ENCODE measurements around the gene CIAO3.

CIAO3 gene

DNA sequence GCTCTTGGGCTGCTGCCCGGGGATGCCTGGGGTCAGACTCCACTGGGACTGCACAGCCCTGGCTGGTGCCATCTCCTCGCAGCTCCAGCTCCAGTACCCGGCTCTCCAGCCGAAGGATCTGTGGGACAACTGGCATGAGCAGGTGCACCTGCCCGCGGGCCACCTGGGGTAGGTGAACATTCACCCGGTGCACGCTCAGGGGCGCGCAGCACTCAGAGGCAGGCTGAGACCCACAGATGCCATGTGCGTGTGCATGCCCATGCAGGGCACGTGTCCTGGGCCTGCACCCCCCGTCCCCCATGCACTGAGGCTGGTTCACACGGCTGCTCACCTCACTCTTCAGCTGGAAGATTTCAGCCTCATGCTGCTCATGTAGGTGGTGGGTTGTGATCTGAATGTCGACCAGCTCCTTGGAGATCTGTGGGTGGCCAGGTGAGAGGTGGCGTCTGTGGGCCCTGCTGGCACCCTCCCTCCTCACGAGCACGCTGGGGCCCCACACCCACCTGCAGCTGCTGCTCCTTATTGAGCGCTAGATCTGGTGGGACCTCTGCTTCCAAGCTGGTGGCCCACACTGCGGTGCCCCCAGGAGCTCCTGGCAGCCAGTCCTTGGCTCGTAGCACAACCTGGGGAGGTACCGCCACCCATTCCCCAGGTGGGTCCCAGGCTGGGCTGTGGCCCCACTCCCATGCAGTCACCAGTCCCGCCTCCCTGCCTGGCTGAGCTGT lies 15.2 kb downstream of the CIAO3 start:
- WGBS, 2 experiments (ENCODE audit: insufficient coverage in 2 of 2) = 91 to 95% methylated on average over 21 of the region's 23 CpGs

GRCh38 chr16:725041-725376 lies 15.8 kb downstream of the CIAO3 start:
- no peaks in the 10 kb centered on the region for H3K9me3 ChIP-seq (ENCODE audit: control insufficient read depth, low read length)
- H3K27ac ChIP-seq (ENCODE audit: low read depth, low read length, severe bottlenecking) = no peak overlapping the region
- peaks cover 3% of the 10 kb centered on the region for H3K36me3 ChIP-seq (ENCODE audit: control insufficient read depth, insufficient read depth, low read length)
- H3K4me1 ChIP-seq (ENCODE audit: control insufficient read depth, insufficient read depth, low read length, poor library complexity, severe bottlenecking) = peaks cover 8% of the 10 kb centered on the region
- no peak overlapping the region for H3K4me3 ChIP-seq (ENCODE audit: extremely low read depth, insufficient read depth, low read length, poor library complexity, severe bottlenecking)
- WGBS, 2 experiments (ENCODE audit: insufficient coverage in 2 of 2) = 92 to 96% methylated on average over 6 to 7 of the region's 7 CpGs

More for the DNA sequence above, 15.2 kb downstream of the CIAO3 start:
- H3K9me3 ChIP-seq (ENCODE audit: control insufficient read depth, low read length) = no peaks in the 10 kb centered on the region
- H3K27ac ChIP-seq (ENCODE audit: low read depth, low read length, severe bottlenecking) = no peak overlapping the region
- no peak overlapping the region for H3K4me3 ChIP-seq (ENCODE audit: extremely low read depth, insufficient read depth, low read length, poor library complexity, severe bottlenecking)
- H3K4me1 ChIP-seq (ENCODE audit: control insufficient read depth, insufficient read depth, low read length, poor library complexity, severe bottlenecking) = peaks cover 4% of the 10 kb centered on the region
- peaks cover 4% of the 10 kb centered on the region for H3K36me3 ChIP-seq (ENCODE audit: control insufficient read depth, insufficient read depth, low read length)

DNA sequence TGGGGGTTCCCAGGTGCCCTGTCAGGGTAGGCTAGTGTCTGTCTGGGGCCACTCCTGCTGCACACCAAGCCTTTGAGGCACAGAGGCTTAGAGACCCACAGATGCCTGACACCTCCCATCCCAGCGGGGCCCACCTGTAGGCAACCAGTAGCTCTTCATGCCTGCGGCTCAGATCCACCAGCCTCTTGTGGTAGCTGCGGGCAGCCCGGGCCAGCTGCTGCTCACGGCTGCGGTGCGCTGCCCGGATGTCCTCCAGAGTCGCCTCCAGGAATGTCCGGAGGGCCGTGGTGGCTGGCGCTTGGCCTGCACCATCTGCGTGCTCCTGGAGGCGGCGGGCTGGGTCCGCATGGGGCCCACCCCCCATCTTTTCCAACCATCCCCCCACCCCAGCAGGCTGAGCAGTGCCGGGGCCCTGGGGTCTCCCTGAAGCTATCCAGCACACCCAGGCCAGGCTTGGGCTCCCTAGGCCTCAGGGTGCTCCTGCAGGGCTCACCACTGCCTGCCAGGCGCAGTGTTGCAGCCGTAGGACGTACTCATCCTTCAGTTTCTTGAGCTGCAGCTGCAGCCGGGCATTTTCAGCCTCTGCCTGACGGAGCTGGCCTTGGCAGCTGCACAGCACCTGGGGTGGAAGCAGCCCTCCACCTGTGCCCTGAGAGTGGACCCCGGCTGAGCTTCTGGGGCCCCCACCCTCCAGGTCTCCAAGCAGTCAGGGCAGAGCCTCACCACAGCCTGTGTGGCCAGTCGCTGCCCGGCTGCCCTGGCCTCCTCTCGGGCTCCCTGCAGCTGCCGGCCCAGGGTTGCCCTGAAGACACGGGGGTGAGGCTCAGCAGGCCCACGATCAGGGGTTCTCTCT lies 16.4 kb downstream of the CIAO3 start:
- no peak overlapping the region for H3K4me3 ChIP-seq (ENCODE audit: extremely low read depth, insufficient read depth, low read length, poor library complexity, severe bottlenecking)
- H3K27ac ChIP-seq (ENCODE audit: low read depth, low read length, severe bottlenecking) = no peak overlapping the region
- H3K36me3 ChIP-seq (ENCODE audit: control insufficient read depth, insufficient read depth, low read length) = peaks cover 3% of the 10 kb centered on the region
- peaks cover 11% of the 10 kb centered on the region for H3K4me1 ChIP-seq (ENCODE audit: control insufficient read depth, insufficient read depth, low read length, poor library complexity, severe bottlenecking)
- WGBS, 2 experiments (ENCODE audit: insufficient coverage in 2 of 2) = 88 to 89% methylated on average over 22 of the region's 29 CpGs
- no peaks in the 10 kb centered on the region for H3K9me3 ChIP-seq (ENCODE audit: control insufficient read depth, low read length)

DNA sequence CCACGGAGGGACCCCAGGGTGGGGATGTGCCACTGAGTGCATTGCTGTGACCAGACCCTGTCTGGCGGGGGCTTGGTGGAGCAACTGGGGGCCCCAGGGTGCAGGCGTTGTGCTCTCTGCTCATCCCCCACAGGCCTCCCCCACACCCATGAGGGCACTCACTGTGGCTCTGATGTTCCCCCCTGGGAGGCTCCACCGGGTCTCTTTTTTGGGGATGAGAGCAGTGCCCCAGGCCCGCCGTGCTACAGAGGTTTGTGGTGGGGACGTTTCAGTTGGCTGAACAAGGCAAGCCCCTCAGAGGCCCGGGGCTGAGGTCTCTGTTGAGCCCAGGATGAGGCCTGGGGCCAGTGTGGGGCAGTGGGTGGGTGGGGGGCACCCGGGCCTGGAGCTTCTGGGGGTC lies 17.1 kb downstream of the CIAO3 start:
- 89 to 94% methylated on average over 7 to 8 of the region's 9 CpGs for WGBS, 2 experiments (ENCODE audit: insufficient coverage in 2 of 2)

DNA sequence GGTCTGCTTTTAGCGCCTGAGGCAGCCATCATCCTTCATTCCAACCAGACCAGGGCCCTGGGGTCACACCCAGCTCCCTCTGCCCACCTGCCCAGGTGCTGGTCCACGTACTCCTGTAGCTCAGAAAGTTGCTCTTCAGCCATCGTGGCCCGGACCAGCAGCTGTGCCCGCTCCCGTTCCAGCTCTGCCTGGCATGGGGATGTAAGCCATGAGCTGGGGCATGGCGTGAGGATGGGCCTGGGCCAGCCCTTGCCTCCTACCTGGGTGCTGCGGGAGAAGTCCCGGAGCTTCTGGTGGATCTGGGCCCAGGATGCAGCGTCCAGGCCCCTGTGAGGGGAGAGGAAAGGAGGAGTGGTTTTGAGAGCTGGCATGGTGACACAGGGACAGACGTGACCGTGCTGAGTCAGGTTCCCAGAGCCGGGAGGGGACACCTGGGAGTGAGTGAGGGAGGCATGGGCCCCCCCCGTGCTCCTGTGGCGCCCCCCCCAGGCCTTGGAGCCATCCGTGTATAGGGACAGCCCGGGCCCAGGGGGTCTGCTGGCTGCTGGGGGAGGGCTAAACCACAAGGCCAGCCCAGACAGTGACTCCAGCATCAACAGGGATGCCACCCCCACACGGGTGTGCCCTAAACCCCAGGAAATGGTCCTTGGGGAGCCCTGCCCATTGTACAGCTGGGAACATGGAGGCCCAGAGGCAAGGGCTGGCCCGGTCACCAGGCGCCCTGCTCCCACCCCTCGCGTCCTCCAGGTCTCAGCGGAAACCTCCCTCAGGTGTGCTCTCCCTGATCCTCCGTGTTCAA lies 17.8 kb downstream of the CIAO3 start:
- WGBS, 2 experiments (ENCODE audit: insufficient coverage in 2 of 2) = 93 to 94% methylated on average over 19 to 21 of the region's 24 CpGs
- no peak overlapping the region for H3K4me3 ChIP-seq (ENCODE audit: extremely low read depth, insufficient read depth, low read length, poor library complexity, severe bottlenecking)
- peaks cover 11% of the 10 kb centered on the region for H3K4me1 ChIP-seq (ENCODE audit: control insufficient read depth, insufficient read depth, low read length, poor library complexity, severe bottlenecking)
- no peak overlapping the region for H3K27ac ChIP-seq (ENCODE audit: low read depth, low read length, severe bottlenecking)
- H3K9me3 ChIP-seq (ENCODE audit: control insufficient read depth, low read length) = no peaks in the 10 kb centered on the region
- peaks cover 3% of the 10 kb centered on the region for H3K36me3 ChIP-seq (ENCODE audit: control insufficient read depth, insufficient read depth, low read length)

More for the DNA sequence above, 17.1 kb downstream of the CIAO3 start:
- no peak overlapping the region for H3K4me3 ChIP-seq (ENCODE audit: extremely low read depth, insufficient read depth, low read length, poor library complexity, severe bottlenecking)
- no peaks in the 10 kb centered on the region for H3K9me3 ChIP-seq (ENCODE audit: control insufficient read depth, low read length)
- H3K36me3 ChIP-seq (ENCODE audit: control insufficient read depth, insufficient read depth, low read length) = peaks cover 3% of the 10 kb centered on the region
- peaks cover 11% of the 10 kb centered on the region for H3K4me1 ChIP-seq (ENCODE audit: control insufficient read depth, insufficient read depth, low read length, poor library complexity, severe bottlenecking)
- H3K27ac ChIP-seq (ENCODE audit: low read depth, low read length, severe bottlenecking) = no peak overlapping the region

- H3K4me1 ChIP-seq (ENCODE audit: control insufficient read depth, insufficient read depth, low read length, poor library complexity, severe bottlenecking) = peaks cover 9% of the 10 kb centered on the region
- peak overlapping the region; percentile 67 for H3K4me3 ChIP-seq (ENCODE audit: extremely low read depth, insufficient read depth, low read length, poor library complexity, severe bottlenecking)
- H3K36me3 ChIP-seq (ENCODE audit: control insufficient read depth, insufficient read depth, low read length) = peaks cover 7% of the 10 kb centered on the region
- H3K27ac ChIP-seq (ENCODE audit: low read depth, low read length, severe bottlenecking) = no peak overlapping the region
- 93 to 94% methylated on average over 47 to 50 of the region's 51 CpGs for WGBS, 2 experiments (ENCODE audit: insufficient coverage in 2 of 2)
- H3K9me3 ChIP-seq (ENCODE audit: control insufficient read depth, low read length) = no peaks in the 10 kb centered on the region
Measured at GRCh38 chr16:721765-722540, 18.8 kb downstream of the CIAO3 start.

- Histone ChIP-seq H3K27ac (ENCODE audit: low read depth, low read length, severe bottlenecking) (peak within 1 kb of the TSS; percentile 87), H3K36me3 (ENCODE audit: control insufficient read depth, insufficient read depth, low read length) (peaks cover 7% of the 10 kb centered on the region), H3K4me3 (ENCODE audit: extremely low read depth, insufficient read depth, low read length, poor library complexity, severe bottlenecking) (peak within 1 kb of the TSS; percentile 67), H3K9me3 (ENCODE audit: control insufficient read depth, low read length) (no peaks in the 10 kb centered on the region), H3K4me1 (ENCODE audit: control insufficient read depth, insufficient read depth, low read length, poor library complexity, severe bottlenecking) (peaks cover 14% of the 10 kb centered on the region)
- 11% methylated on average over 90 to 97 of the region's 106 CpGs for WGBS, 2 experiments (ENCODE audit: insufficient coverage in 2 of 2)
Measured at GRCh38 chr16:720990-721764, 19.6 kb downstream of the CIAO3 start, which contains the start of gene ANTKMT. Gene ANTKMT (plus strand): TSS chr16:721146. CDS start chr16:721275, 129 bp downstream.

DNA sequence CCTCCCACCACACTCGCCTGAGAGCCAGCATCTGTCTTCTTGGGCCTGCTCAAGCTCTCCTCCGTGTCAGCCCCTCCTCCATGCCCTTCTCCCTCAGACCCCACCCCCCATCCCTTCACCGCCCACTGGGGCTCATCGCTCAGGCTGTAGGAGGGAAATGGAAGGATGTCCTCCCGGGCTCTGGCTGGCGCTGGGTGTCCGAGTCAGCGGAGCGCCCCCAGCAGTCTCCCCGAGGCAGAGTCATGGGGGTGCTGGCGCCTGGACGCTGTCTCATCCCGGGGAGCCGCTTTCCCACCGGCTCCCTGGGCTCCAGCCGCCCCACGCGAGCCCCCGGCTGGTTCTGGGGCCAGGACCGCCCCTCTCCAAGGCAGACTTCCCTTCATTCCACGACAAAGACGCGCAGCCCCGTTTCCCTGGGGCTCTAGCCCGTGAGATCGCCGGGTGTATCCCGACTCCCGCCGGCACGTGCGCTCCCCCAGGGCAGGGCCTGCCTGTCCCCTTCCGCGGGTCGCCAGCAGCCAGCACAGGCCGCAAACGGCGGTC lies 20.3 kb downstream of the CIAO3 start:
- H3K9me3 ChIP-seq (ENCODE audit: control insufficient read depth, low read length) = no peaks in the 10 kb centered on the region
- H3K4me3 ChIP-seq (ENCODE audit: extremely low read depth, insufficient read depth, low read length, poor library complexity, severe bottlenecking) = peak overlapping the region; percentile 67
- peaks cover 16% of the 10 kb centered on the region for H3K4me1 ChIP-seq (ENCODE audit: control insufficient read depth, insufficient read depth, low read length, poor library complexity, severe bottlenecking)
- H3K36me3 ChIP-seq (ENCODE audit: control insufficient read depth, insufficient read depth, low read length) = peaks cover 7% of the 10 kb centered on the region
- 0% methylated on average over 34 to 37 of the region's 38 CpGs for WGBS, 2 experiments (ENCODE audit: insufficient coverage in 2 of 2)
- peak overlapping the region; percentile 87 for H3K27ac ChIP-seq (ENCODE audit: low read depth, low read length, severe bottlenecking)

GRCh38 chr16:719815-720446 lies 20.9 kb downstream of the CIAO3 start:
- H3K36me3 ChIP-seq (ENCODE audit: control insufficient read depth, insufficient read depth, low read length) = peaks cover 7% of the 10 kb centered on the region
- H3K4me3 ChIP-seq (ENCODE audit: extremely low read depth, insufficient read depth, low read length, poor library complexity, severe bottlenecking) = peak overlapping the region; percentile 67
- peak overlapping the region; percentile 87 for H3K27ac ChIP-seq (ENCODE audit: low read depth, low read length, severe bottlenecking)
- 22 to 32% methylated on average over 6 to 12 of the region's 16 CpGs for WGBS, 2 experiments (ENCODE audit: insufficient coverage in 2 of 2)
- no peaks in the 10 kb centered on the region for H3K9me3 ChIP-seq (ENCODE audit: control insufficient read depth, low read length)
- peaks cover 16% of the 10 kb centered on the region for H3K4me1 ChIP-seq (ENCODE audit: control insufficient read depth, insufficient read depth, low read length, poor library complexity, severe bottlenecking)

All from mesodermal cell (in vitro differentiated cells).